ENCODE data around the gene RAD51B.

GRCh38 chr14:68554231-68554630 is 734.7 kb downstream of the RAD51B start:
- TF ChIP-seq EZH2 (IDR thresholded peaks at IDR 0.05) (no peak), POLR2AphosphoS5 (IDR thresholded peaks at IDR 0.05; ENCODE audit: borderline replicate concordance, low read depth, low read length) (no peak)
